ENCODE data around the gene CPNE7. TPM values are rescaled to one million over a fixed set of nuclear protein-coding genes. Genes with fewer than 3 reads are reported as not detected.
"Not testable (repeated sequence)": the region's sequence is repeated elsewhere in the genome, so short reads cannot be mapped to it uniquely, and the experiment has no call there.

The CPNE7 gene
- total and polyA plus RNA-seq, 5 donors from 2014 or later = 0.11 to 0.81 (median 0.59) TPM; not detected in 1

DNA sequence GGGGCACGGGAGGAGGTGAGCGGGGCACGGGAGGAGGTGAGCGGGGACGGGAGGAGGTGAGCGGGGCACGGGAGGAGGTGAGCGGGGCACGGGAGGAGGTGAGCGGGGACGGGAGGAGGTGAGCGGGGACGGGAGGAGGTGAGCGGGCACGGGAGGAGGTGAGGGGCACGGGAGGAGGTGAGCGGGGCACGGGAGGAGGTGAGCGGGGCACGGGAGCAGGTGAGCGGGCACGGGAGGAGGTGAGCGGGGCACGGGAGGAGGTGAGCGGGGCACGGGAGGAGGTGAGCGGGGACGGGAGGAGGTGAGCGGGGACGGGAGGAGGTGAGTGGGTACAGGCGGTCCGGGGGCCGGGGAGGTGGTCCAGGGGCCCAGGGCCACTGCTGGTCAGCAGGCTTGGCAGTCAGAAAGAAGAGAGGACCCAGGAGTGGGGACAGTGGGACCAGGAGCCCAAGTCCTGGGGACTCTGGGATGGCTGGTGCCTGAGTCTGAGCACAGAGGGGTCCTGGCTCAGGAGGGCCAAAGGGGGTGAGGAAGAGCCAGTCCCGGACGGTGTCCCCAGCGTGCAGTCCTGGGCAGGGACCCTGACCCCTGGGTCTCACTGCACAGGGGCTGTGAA lies 4.5 kb upstream of the CPNE7 start:
- not testable (repeated sequence) for H3K4me3 Mint-ChIP-seq; DNase-seq; H3K36me3 Mint-ChIP-seq; H3K27ac Mint-ChIP-seq; H3K9me3 Mint-ChIP-seq; H3K36me3 ChIP-seq (ENCODE audit: control insufficient read depth, insufficient read depth, low read length); H3K4me3 ChIP-seq (ENCODE audit: low read depth, low read length); ATAC-seq (ENCODE audit: low read depth in 2 of 2); H3K27me3 ChIP-seq (ENCODE audit: control insufficient read depth, insufficient read depth, low read length); H3K27ac ChIP-seq (ENCODE audit: insufficient read depth, low read length, poor library complexity, severe bottlenecking); H3K9me3 ChIP-seq (ENCODE audit: control insufficient read depth in 2 of 2, low read length in 2 of 2)
- peaks cover 22% of the 10 kb centered on the region for H3K4me1 ChIP-seq (ENCODE audit: control insufficient read depth, insufficient read depth, low read length, poor library complexity, severe bottlenecking)
- Mint-ChIP-seq H3K27me3 (peaks cover 14% of the 10 kb centered on the region), H3K4me1 (peaks cover 1 to 12% (median 7%) of the 10 kb centered on the region in 4 donors)

- Mint-ChIP-seq H3K27ac (no peak overlapping the region), H3K4me1 (peaks cover 0 to 9% (median 4%) of the 10 kb centered on the region in 4 donors), H3K4me3 (no peak overlapping the region), H3K9me3 (no peaks in the 10 kb centered on the region), H3K36me3 (peaks cover 3% of the 10 kb centered on the region), H3K27me3 (peaks cover 14% of the 10 kb centered on the region)
- no peaks in the 10 kb centered on the region for H3K36me3 ChIP-seq (ENCODE audit: control insufficient read depth, insufficient read depth, low read length)
- peaks cover 4% of the 10 kb centered on the region for H3K27me3 ChIP-seq (ENCODE audit: control insufficient read depth, insufficient read depth, low read length)
- ATAC-seq (ENCODE audit: low read depth in 2 of 2) (no peak), DNase-seq (no peak)
- peaks cover 20% of the 10 kb centered on the region for H3K4me1 ChIP-seq (ENCODE audit: control insufficient read depth, insufficient read depth, low read length, poor library complexity, severe bottlenecking)
- H3K4me3 ChIP-seq (ENCODE audit: low read depth, low read length) = no peak overlapping the region
- no peak overlapping the region for H3K27ac ChIP-seq (ENCODE audit: insufficient read depth, low read length, poor library complexity, severe bottlenecking)
- no peaks in the 10 kb centered on the region for H3K9me3 ChIP-seq (ENCODE audit: control insufficient read depth in 2 of 2, low read length in 2 of 2)
Measured at GRCh38 chr16:89571636-89572035, 3.9 kb upstream of the CPNE7 start.

DNA sequence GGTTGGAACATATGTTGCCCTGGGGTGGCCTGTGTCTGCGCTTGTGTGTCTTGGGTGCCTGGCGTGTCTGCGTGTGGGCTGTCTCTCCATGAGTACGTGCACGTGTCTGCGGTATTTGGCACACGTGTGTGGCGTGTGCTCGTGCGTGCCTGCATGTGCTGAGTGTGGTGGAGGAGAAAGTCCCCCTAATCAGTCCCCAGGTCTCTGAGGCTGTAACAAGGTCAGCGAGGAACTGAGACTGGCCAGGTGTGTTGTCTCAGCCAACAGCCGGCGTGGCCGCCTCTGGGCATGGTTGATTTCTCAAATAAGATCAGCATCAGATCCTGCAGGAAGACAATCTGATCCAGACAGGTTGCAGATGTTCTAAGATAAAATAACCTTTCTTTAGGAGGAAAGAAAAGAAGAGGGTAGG lies 3.5 kb upstream of the CPNE7 start:
- H3K4me3 Mint-ChIP-seq = no peak overlapping the region
- DNase-seq (no peak), ATAC-seq (ENCODE audit: low read depth in 2 of 2) (no peak)
- H3K9me3 Mint-ChIP-seq = no peaks in the 10 kb centered on the region
- peaks cover 3% of the 10 kb centered on the region for H3K36me3 Mint-ChIP-seq
- Histone ChIP-seq H3K4me1 (ENCODE audit: control insufficient read depth, insufficient read depth, low read length, poor library complexity, severe bottlenecking) (peaks cover 20% of the 10 kb centered on the region), H3K36me3 (ENCODE audit: control insufficient read depth, insufficient read depth, low read length) (no peaks in the 10 kb centered on the region), H3K9me3 (ENCODE audit: control insufficient read depth in 2 of 2, low read length in 2 of 2) (no peaks in the 10 kb centered on the region), H3K4me3 (ENCODE audit: low read depth, low read length) (no peak overlapping the region), H3K27me3 (ENCODE audit: control insufficient read depth, insufficient read depth, low read length) (peaks cover 4% of the 10 kb centered on the region), H3K27ac (ENCODE audit: insufficient read depth, low read length, poor library complexity, severe bottlenecking) (no peak overlapping the region)
- peaks cover 14% of the 10 kb centered on the region for H3K27me3 Mint-ChIP-seq
- no peak overlapping the region for H3K27ac Mint-ChIP-seq
- peaks cover 0 to 9% (median 4%) of the 10 kb centered on the region in 4 donors for H3K4me1 Mint-ChIP-seq

GRCh38 chr16:89572485-89573205 lies 2.9 kb upstream of the CPNE7 start:
- H3K4me3 Mint-ChIP-seq = peak overlapping the region in 3 of 4 donors; percentile 48 to 61 (median 57)
- H3K27me3 Mint-ChIP-seq = peaks cover 20% of the 10 kb centered on the region
- no peak overlapping the region for H3K27ac Mint-ChIP-seq
- Histone ChIP-seq H3K27ac (ENCODE audit: insufficient read depth, low read length, poor library complexity, severe bottlenecking) (no peak overlapping the region), H3K4me1 (ENCODE audit: control insufficient read depth, insufficient read depth, low read length, poor library complexity, severe bottlenecking) (peaks cover 20% of the 10 kb centered on the region), H3K9me3 (ENCODE audit: control insufficient read depth in 2 of 2, low read length in 2 of 2) (no peaks in the 10 kb centered on the region), H3K27me3 (ENCODE audit: control insufficient read depth, insufficient read depth, low read length) (peaks cover 4% of the 10 kb centered on the region), H3K36me3 (ENCODE audit: control insufficient read depth, insufficient read depth, low read length) (no peaks in the 10 kb centered on the region), H3K4me3 (ENCODE audit: low read depth, low read length) (no peak overlapping the region)
- H3K36me3 Mint-ChIP-seq = peaks cover 1% of the 10 kb centered on the region
- DNase-seq (no peak), ATAC-seq (ENCODE audit: low read depth in 2 of 2) (no peak)
- no peaks in the 10 kb centered on the region for H3K9me3 Mint-ChIP-seq
- peaks cover 0 to 9% (median 6%) of the 10 kb centered on the region in 4 donors for H3K4me1 Mint-ChIP-seq

DNA sequence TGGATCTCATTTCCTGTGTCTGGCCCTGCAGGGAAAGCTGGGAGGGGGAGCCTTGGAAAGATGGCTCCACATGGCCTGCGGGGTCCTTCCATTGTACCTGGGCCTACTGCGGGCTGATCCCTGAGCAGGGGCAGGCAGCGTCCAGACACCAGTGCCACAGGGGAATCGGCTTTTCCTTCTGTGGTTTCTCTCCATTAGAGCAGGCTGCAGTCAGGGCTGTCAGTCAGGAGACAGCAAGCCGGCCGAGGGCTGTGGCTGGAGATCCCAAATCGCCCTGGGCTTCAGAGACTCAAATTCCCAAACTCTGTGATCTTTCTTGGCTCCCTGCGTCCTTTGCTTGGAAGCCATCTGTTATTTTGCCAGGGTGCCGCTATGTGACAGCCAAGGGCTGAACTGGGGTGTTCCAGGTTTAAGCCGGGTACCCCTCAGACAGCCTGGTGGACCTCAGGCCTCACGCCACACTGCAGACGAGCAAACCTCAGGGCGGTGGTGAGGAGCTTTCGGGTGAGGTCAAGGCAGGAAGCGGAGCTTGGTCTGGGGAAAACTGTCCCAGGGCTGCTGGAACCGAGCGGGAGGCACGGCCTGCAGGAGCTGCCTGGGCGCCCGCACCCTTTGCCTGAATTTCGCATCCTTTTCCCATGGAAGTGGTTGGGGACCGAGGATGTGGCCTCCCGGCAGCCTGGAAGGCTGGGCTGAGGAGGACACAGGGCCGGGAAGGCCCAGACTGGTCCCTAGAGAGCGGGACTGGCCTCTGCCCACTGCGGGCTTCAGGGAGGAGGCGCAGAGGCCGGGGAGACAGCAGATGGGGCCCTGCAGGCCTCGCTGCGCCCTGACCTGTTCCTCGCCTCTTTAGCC lies 1.5 kb upstream of the CPNE7 start:
- Histone ChIP-seq H3K4me1 (ENCODE audit: control insufficient read depth, insufficient read depth, low read length, poor library complexity, severe bottlenecking) (peaks cover 20% of the 10 kb centered on the region), H3K9me3 (ENCODE audit: control insufficient read depth in 2 of 2, low read length in 2 of 2) (no peaks in the 10 kb centered on the region), H3K4me3 (ENCODE audit: low read depth, low read length) (no peak overlapping the region), H3K27ac (ENCODE audit: insufficient read depth, low read length, poor library complexity, severe bottlenecking) (no peak overlapping the region), H3K27me3 (ENCODE audit: control insufficient read depth, insufficient read depth, low read length) (peaks cover 4% of the 10 kb centered on the region), H3K36me3 (ENCODE audit: control insufficient read depth, insufficient read depth, low read length) (no peaks in the 10 kb centered on the region)
- no peaks in the 10 kb centered on the region for H3K9me3 Mint-ChIP-seq
- peaks cover 20% of the 10 kb centered on the region for H3K27me3 Mint-ChIP-seq
- DNase-seq = no peak
- H3K4me3 Mint-ChIP-seq = peak overlapping the region in 3 of 4 donors; percentile 23 to 32 (median 24)
- peaks cover 0 to 9% (median 6%) of the 10 kb centered on the region in 4 donors for H3K4me1 Mint-ChIP-seq
- no peak for ATAC-seq (ENCODE audit: low read depth in 2 of 2)
- H3K36me3 Mint-ChIP-seq = no peaks in the 10 kb centered on the region
- H3K27ac Mint-ChIP-seq = peak overlapping the region in 1 of 3 donors; percentile 73

DNA sequence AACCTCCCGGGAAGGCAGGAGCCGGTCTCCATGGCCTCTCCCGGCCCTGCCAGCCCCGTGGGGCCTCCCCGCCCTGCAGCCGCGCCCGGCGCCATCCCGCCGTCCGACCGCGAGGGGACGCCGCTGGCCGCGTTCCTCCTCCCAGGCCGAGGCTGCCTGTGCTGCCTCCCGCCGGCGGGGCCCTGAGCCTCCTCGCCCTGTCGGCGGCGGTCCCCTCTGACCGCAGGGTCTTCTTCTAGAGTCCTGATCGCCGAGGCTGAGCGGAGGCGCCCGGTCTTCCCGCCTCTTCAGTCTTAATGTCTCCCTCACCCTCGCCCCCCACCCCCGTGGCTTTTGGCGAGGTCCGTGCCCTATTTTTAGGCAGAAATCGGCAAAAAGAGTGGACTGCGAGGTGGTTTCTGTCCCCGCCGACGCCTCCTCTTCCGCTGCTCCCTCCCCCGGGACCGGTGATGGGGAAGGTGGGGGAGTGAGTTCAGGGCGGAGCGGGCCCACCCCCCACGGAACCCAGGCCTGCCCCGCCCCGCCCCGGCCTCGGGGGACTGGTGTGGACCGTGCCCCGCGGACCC lies 794 bp upstream of the CPNE7 start:
- Histone ChIP-seq H3K9me3 (ENCODE audit: control insufficient read depth in 2 of 2, low read length in 2 of 2) (no peaks in the 10 kb centered on the region), H3K36me3 (ENCODE audit: control insufficient read depth, insufficient read depth, low read length) (no peaks in the 10 kb centered on the region), H3K4me3 (ENCODE audit: low read depth, low read length) (no peak overlapping the region), H3K27ac (ENCODE audit: insufficient read depth, low read length, poor library complexity, severe bottlenecking) (no peak overlapping the region), H3K4me1 (ENCODE audit: control insufficient read depth, insufficient read depth, low read length, poor library complexity, severe bottlenecking) (peaks cover 20% of the 10 kb centered on the region), H3K27me3 (ENCODE audit: control insufficient read depth, insufficient read depth, low read length) (peaks cover 4% of the 10 kb centered on the region)
- Mint-ChIP-seq H3K9me3 (no peaks in the 10 kb centered on the region), H3K27ac (no peak overlapping the region), H3K4me1 (peaks cover 0 to 9% (median 6%) of the 10 kb centered on the region in 4 donors), H3K36me3 (no peaks in the 10 kb centered on the region), H3K27me3 (peaks cover 20% of the 10 kb centered on the region), H3K4me3 (peak overlapping the region in 2 of 4 donors; percentile 58 to 80)
- ATAC-seq (ENCODE audit: low read depth in 2 of 2) (peak; percentile 30 to 60), DNase-seq (peak in 1 of 3 donors; percentile 42)

All from CD4-positive, CD25-positive, alpha-beta regulatory T cell (primary cell).